Pancreas (tissue), 10 donors: ENCODE measurements around the gene GSG1L. TPM values are rescaled to one million over a fixed set of nuclear protein-coding genes. Genes with fewer than 3 reads are reported as not detected.

ENCODE experiments used
- ATAC-seq, 4 donors: fragments of 200-7000 bp; cut with Tn5 transposase; one replicate each; pipeline versions ENCODE4 v1.8.0 to v1.9.1; 2020; ENCODE audit warnings: mild to moderate bottlenecking in 4 of 4, moderate library complexity in 4 of 4
- DNase-seq, 6 donors: peaks; one replicate each; pipeline ENCODE4 v3.0.0-alpha.2; 2020
- FAIRE-seq: peaks from 2 replicates; lab custom pipeline; 2012; peaks lifted over from hg19 to GRCh38; lab: Jason Lieb, UNC
- H3K27ac ChIP-seq, 4 donors: fragments of 200-600 bp; sonication (generic); 1 replicate in 3 of 4; 2 replicates in 1 of 4; pipeline versions ENCODE4 v1.5.0 to v1.8.0; 2020
- H3K27me3 ChIP-seq, 4 donors: fragments of 200-600 bp; one replicate each; pipeline ENCODE4 v1.8.0; 2021
- H3K36me3 ChIP-seq, 3 donors: fragments of 200-600 bp; sonication (generic) in 1 of 3; one replicate each; pipeline versions ENCODE4 v1.5.0 to v1.8.0; 2020 to 2021
- H3K4me1 ChIP-seq, 3 donors: fragments of 200-600 bp; one replicate each; pipeline ENCODE4 v1.8.0; 2021
- H3K4me3 ChIP-seq, 4 donors: fragments of 200-600 bp; sonication (generic) in 2 of 4; one replicate each; pipeline versions ENCODE4 v1.5.0 to v1.8.0; 2020 to 2021
- H3K9me3 ChIP-seq, 4 donors: fragments of 200-600 bp; one replicate each; pipeline ENCODE4 v1.8.0; 2021
- WGBS, 2 donors: extraction: QIAGEN DNeasy Blood & Tissue Kit; methylation state at CpG; one replicate each; pipeline ENCODE4 v1.1.7; 2013; 5-methylcytosine and 5-hydroxymethylcytosine counted together
- intact Hi-C, 3 donors: fragments of 100-400 bp; cut with DNase I; formaldehyde crosslinking; loops; one replicate each; pipeline versions ENCODE4 v1.11.1 to v1.14.2; 2022
- polyA plus RNA-seq, 2 donors: library from polyadenylated mRNA; stranded (reverse); fragments of 200-250 nt; gene quantifications; one replicate each; pipeline ENCODE4 v1.2.3, GENCODE V29; 2013
- total RNA-seq, 6 donors: library from RNA; stranded (reverse); fragmentation: NEBNext Ultra II Directional in 4 of 6; extraction: Animal tissue kit (Norgen Biotek cat#: 25700) in 4 of 6; gene quantifications; one replicate each; pipeline versions ENCODE4 v1.2.1 to v1.2.4, GENCODE V29; 2021 to 2023
- TF ChIP-seq, protein P1 (sequence below), 4 donors: fragments of 200-600 bp; sonication (generic) in 3 of 4; IDR thresholded peaks; one replicate each; pipeline versions ENCODE4 v1.5.0 to v1.8.0; 2021; ENCODE audit warnings: antibody characterized with exemption in 4 of 4
- donor health status: healthy with polysubstance abuse.
- donor health status: DM: no; HTN: no; CAD: no; lungs with moderate emphysema.
- donor health status: DM: no; HTN: no; CAD: no.
- donor health status: control.
- donor health status: control.
- donor health status: Bipolar disorder and iron deficiency.
- donor health status: DM: yes; HTN: yes; CAD: no.
- donor health status: DM: no; HTN: no; CAD: no.
- donor health status: DM: no; HTN: no; CAD: no.
- donor health status: DM: yes; HTN: yes; CAD: no.

GSG1L gene
- total and polyA plus RNA-seq, 8 donors = 0.02 to 0.12 TPM; not detected in 6

- no peaks in the 10 kb centered on the region for H3K36me3 ChIP-seq
- WGBS, 2 donors = 5 to 11% methylated on average over 11 of the region's 11 CpGs
- no peak for FAIRE-seq
- no peaks in the 10 kb centered on the region for H3K4me1 ChIP-seq
- H3K4me3 ChIP-seq = no peak overlapping the region
- no peak overlapping the region for H3K27ac ChIP-seq
- intact Hi-C loops = no loop called here
- ATAC-seq = no peak
- no peak for DNase-seq
- peaks cover 0 to 6% (median 0%) of the 10 kb centered on the region in 4 donors for H3K27me3 ChIP-seq
- TF ChIP-seq, protein P1, sequence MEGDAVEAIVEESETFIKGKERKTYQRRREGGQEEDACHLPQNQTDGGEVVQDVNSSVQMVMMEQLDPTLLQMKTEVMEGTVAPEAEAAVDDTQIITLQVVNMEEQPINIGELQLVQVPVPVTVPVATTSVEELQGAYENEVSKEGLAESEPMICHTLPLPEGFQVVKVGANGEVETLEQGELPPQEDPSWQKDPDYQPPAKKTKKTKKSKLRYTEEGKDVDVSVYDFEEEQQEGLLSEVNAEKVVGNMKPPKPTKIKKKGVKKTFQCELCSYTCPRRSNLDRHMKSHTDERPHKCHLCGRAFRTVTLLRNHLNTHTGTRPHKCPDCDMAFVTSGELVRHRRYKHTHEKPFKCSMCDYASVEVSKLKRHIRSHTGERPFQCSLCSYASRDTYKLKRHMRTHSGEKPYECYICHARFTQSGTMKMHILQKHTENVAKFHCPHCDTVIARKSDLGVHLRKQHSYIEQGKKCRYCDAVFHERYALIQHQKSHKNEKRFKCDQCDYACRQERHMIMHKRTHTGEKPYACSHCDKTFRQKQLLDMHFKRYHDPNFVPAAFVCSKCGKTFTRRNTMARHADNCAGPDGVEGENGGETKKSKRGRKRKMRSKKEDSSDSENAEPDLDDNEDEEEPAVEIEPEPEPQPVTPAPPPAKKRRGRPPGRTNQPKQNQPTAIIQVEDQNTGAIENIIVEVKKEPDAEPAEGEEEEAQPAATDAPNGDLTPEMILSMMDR (IDR thresholded peaks at IDR 0.05) = no peak
- H3K9me3 ChIP-seq = no peaks in the 10 kb centered on the region
Measured at GRCh38 chr16:27920391-27920891, 143.1 kb downstream of the GSG1L start.

GRCh38 chr16:27918755-27919154, 144.8 kb downstream of the GSG1L start:
- Histone ChIP-seq H3K4me1 (no peaks in the 10 kb centered on the region), H3K36me3 (no peaks in the 10 kb centered on the region), H3K27ac (no peak overlapping the region), H3K9me3 (no peaks in the 10 kb centered on the region), H3K27me3 (peaks cover 0 to 5% (median 0%) of the 10 kb centered on the region in 4 donors), H3K4me3 (no peak overlapping the region)
- 37 to 42% methylated on average over 5 of the region's 5 CpGs for WGBS, 2 donors
- DNase-seq = no peak
- intact Hi-C loops = no loop called here
- TF ChIP-seq, protein P1 (IDR thresholded peaks at IDR 0.05) = no peak
- no peak for FAIRE-seq
- no peak for ATAC-seq

GRCh38 chr16:27917949-27918348, 145.6 kb downstream of the GSG1L start:
- ATAC-seq (no peak), FAIRE-seq (no peak), DNase-seq (no peak)
- Histone ChIP-seq H3K9me3 (no peaks in the 10 kb centered on the region), H3K4me3 (no peak overlapping the region), H3K36me3 (no peaks in the 10 kb centered on the region), H3K27ac (no peak overlapping the region), H3K4me1 (no peaks in the 10 kb centered on the region), H3K27me3 (no peaks in the 10 kb centered on the region)
- intact Hi-C loops = no loop called here
- TF ChIP-seq, protein P1 (IDR thresholded peaks at IDR 0.05) = no peak
- WGBS, 2 donors = 42 to 70% methylated on average over 1 of the region's 1 CpG

DNA sequence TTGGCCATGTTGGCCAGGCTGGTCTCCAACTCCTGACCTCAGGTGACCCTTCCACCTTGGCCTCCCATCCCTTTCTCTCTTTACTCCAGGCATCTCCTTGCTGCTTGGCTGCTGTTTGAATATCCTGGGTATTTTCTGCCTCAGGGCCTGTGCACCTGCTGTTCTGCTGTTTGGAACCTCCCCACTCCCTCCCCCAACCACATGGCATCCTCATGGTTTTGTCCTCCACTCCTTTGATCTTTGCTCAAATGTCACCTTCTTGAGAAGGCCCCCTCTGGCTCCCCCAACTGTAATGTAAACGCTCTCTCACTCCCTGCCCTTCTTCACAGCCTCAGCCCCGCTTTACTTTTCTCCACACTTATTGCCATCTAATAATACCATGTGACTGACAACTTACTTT, 152.0 kb downstream of the GSG1L start:
- TF ChIP-seq, protein P1 (IDR thresholded peaks at IDR 0.05) = no peak
- Histone ChIP-seq H3K4me1 (no peaks in the 10 kb centered on the region), H3K27ac (no peak overlapping the region), H3K27me3 (no peaks in the 10 kb centered on the region), H3K9me3 (no peaks in the 10 kb centered on the region), H3K36me3 (no peaks in the 10 kb centered on the region), H3K4me3 (no peak overlapping the region)
- ATAC-seq = no peak
- no peak for DNase-seq
- WGBS, 2 donors = 32 to 38% methylated on average over 2 of the region's 2 CpGs
- no peak for FAIRE-seq
- intact Hi-C loops = no loop called here

DNA sequence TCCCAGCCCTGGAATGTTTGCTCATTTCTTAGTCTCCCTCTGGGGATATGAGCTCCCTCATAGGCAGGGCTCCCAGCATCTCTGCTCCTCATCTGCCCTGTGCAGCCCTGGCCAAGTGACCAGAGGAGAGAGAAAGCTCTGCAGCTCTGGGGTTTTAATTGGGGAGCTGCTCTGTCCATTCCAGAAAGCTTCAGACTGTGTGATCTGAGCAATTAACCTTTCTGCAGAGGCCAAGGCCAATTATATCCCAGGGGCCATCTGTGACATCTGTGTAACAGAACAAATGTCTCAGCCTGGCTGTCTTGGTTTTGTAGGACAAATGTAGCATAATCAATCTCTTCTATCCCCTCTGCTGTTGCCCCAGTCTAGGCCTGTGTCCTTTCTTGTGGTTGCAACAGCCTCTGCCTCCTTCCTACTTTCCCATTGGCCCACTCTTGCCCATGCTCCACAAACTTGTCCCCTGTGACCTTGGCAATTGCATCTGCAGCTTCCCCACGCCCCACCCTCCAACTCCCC, 156.0 kb downstream of the GSG1L start:
- Histone ChIP-seq H3K36me3 (no peaks in the 10 kb centered on the region), H3K4me1 (no peaks in the 10 kb centered on the region), H3K27ac (no peak overlapping the region), H3K27me3 (no peaks in the 10 kb centered on the region), H3K9me3 (no peaks in the 10 kb centered on the region), H3K4me3 (no peak overlapping the region)
- WGBS, 2 donors = 39% methylated on average over 1 of the region's 1 CpG
- no peak for DNase-seq
- TF ChIP-seq, protein P1 (IDR thresholded peaks at IDR 0.05) = no peak
- ATAC-seq = no peak
- no peak for FAIRE-seq
- intact Hi-C loops = no loop called here
